HepG2 (cell line): ENCODE measurements around the gene TUBGCP6.

Experiments
- SMARCC2 ChIP-seq: fragments of 450-650 bp; IDR thresholded peaks from 2 replicates; pipeline ENCODE4 v1.6.1; 2017; ENCODE audit warnings: antibody characterized with exemption, mild to moderate bottlenecking
- ZNF234 ChIP-seq: sonication (generic); formaldehyde crosslinking; conservative IDR thresholded peaks from 2 replicates; pipeline ENCODE4 v1.5.1; 2020; ENCODE audit warnings: mild to moderate bottlenecking, missing genetic modification reagents
- TF ChIP-seq, protein P1 (sequence below): sonication (generic); formaldehyde crosslinking; IDR thresholded peaks from 2 replicates; pipeline ENCODE4 v1.4.0; 2020; ENCODE audit warnings: mild to moderate bottlenecking, low read depth, missing genetic modification reagents
- TF ChIP-seq, protein P2 (sequence below): sonication (generic); formaldehyde crosslinking; IDR thresholded peaks from 2 replicates; pipeline ENCODE4 v1.4.0; 2020; ENCODE audit warnings: mild to moderate bottlenecking, missing genetic modification reagents

DNA sequence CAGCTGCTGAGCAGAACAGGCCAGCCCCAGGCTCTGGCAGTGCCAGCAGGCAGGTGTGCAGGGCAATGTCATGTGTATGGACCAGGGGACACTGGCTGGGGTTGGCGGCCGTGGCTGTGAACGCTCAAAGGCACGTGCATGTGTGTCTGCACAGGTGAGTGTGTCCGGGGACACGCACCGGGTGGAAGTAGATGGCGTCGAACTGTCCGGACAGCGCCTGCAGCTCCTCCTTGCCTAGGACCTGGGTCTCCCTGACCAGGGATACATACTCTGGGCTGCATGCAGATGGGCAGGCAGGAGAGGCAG lies 5.4 kb upstream of the TUBGCP6 start:
- TF ChIP-seq ZNF234: no peak
- TF ChIP-seq, protein P1, sequence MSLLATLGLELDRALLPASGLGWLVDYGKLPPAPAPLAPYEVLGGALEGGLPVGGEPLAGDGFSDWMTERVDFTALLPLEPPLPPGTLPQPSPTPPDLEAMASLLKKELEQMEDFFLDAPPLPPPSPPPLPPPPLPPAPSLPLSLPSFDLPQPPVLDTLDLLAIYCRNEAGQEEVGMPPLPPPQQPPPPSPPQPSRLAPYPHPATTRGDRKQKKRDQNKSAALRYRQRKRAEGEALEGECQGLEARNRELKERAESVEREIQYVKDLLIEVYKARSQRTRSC (CRISPR knock-in tag): no peak
- TF ChIP-seq, protein P2, sequence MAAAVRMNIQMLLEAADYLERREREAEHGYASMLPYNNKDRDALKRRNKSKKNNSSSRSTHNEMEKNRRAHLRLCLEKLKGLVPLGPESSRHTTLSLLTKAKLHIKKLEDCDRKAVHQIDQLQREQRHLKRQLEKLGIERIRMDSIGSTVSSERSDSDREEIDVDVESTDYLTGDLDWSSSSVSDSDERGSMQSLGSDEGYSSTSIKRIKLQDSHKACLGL (CRISPR knock-in tag): peak; percentile 3; the same call in 1 of the 2 replicates
- no peak for TF ChIP-seq SMARCC2
